Cardiac muscle cell (in vitro differentiated cells and primary cell): ENCODE results near the gene SEC22C. TPM values are rescaled to one million over a fixed set of nuclear protein-coding genes. Genes with fewer than 3 reads are reported as not detected.
"Not testable (repeated sequence)": the region's sequence is repeated elsewhere in the genome, so short reads cannot be mapped to it uniquely, and the experiment has no call there.

Experiments used
- DNase-seq, 2 donors: peaks; one replicate each; pipeline versions ENCODE4 v3.0.0 to v3.0.0-alpha.2; 2010 to 2017; ENCODE audit warnings: low read depth in 1 of 2, low spot score in 1 of 2
- H3K27ac ChIP-seq: fragments of 200-600 bp; sonication (generic); 2 replicates; pipeline ENCODE4 v1.5.1; 2016
- H3K27me3 ChIP-seq: fragments of 200-600 bp; sonication (generic); 2 replicates; pipeline ENCODE4 v1.6.0; 2016; ENCODE audit warnings: control low read depth
- H3K36me3 ChIP-seq: fragments of 200-600 bp; sonication (generic); 2 replicates; pipeline ENCODE4 v1.5.1; 2016; ENCODE audit warnings: control low read depth
- H3K4me1 ChIP-seq: fragments of 200-600 bp; sonication (generic); 2 replicates; pipeline ENCODE4 v1.8.1; 2017; ENCODE audit warnings: low read depth, mild to moderate bottlenecking, mixed run types
- H3K4me3 ChIP-seq: fragments of 200-600 bp; sonication (generic); 2 replicates; pipeline ENCODE4 v1.5.1; 2016; ENCODE audit warnings: mild to moderate bottlenecking
- H3K9me3 ChIP-seq: fragments of 200-600 bp; sonication (generic); 2 replicates; pipeline ENCODE4 v1.5.1; 2017; ENCODE audit warnings: low read depth, mild to moderate bottlenecking, control low read depth
- polyA plus RNA-seq: library from polyadenylated mRNA; unstranded; fragments of >200 nt; fragmentation: Nextera tagmentation; extraction: Ambion mirVana; gene quantifications from 2 replicates; pipeline ENCODE4 v1.2.1, GENCODE V29; 2016
- total RNA-seq: library from RNA; depleted of rRNA; stranded (reverse); fragments of >200 nt; gene quantifications from 2 replicates; pipeline ENCODE4 v1.2.3, GENCODE V29; 2016
- TF ChIP-seq, protein P1 (sequence below): IDR thresholded peaks from 2 replicates; pipeline ENCODE4 v1.5.1; 2012; ENCODE audit warnings: low read depth, mild to moderate bottlenecking, low read length

SEC22C gene
- total and polyA plus RNA-seq, 2 experiments from 2014 or later = 30.9 to 31.6 TPM

DNA sequence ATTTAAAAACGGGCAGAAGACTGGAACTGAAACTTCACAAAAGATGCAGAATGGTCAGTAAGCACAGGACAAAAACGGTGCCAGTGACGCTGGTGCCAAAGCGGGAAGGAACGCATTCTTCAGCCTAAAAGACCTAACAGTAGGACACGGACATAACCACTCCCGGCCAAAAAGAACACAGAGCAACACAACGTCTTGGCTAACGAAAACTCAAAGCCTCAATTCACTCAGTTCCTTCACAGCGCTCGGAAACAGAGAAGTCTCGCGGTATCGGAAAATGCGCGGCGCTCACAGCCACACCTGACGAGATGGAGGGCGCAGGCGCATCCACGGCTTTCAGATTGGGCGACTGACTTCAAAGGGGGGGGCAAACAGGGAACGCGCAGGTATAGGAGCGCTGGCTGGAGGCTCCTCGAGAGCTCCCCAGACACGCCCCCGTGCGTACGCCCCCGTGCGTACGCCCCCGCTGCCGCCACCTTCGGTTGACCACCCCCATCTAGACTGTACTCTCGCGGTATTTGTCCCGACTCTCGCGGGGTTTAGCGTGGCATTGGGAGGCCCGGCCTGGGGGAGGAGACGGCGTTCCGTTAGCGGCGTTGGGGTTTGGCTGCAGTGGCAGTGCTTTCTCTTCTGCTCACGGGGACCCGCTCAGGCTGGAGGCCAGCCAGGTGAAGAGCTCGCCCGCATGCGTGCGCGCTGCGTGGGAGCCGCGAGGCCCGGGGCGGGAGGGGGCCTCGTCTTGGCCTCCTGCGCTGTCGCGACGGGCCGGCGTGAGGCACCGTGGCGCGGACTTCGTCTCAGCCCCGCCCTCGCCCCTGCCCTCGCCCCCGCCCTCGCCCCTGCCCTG lies 18.6 kb upstream of the SEC22C start, which contains the start of gene NKTR:
Gene NKTR, plus strand, starts transcription at position 576 of the 847 bp plus-strand sequence. CDS start 321 bp downstream, outside the sequence.
- peaks cover 11% of the 10 kb centered on the region for H3K4me1 ChIP-seq
- H3K27ac ChIP-seq = peak within 1 kb of the TSS; percentile 97
- no peaks in the 10 kb centered on the region for H3K36me3 ChIP-seq
- no peaks in the 10 kb centered on the region for H3K9me3 ChIP-seq
- H3K4me3 ChIP-seq = peak within 1 kb of the TSS; percentile 71
- TF ChIP-seq, protein P1, sequence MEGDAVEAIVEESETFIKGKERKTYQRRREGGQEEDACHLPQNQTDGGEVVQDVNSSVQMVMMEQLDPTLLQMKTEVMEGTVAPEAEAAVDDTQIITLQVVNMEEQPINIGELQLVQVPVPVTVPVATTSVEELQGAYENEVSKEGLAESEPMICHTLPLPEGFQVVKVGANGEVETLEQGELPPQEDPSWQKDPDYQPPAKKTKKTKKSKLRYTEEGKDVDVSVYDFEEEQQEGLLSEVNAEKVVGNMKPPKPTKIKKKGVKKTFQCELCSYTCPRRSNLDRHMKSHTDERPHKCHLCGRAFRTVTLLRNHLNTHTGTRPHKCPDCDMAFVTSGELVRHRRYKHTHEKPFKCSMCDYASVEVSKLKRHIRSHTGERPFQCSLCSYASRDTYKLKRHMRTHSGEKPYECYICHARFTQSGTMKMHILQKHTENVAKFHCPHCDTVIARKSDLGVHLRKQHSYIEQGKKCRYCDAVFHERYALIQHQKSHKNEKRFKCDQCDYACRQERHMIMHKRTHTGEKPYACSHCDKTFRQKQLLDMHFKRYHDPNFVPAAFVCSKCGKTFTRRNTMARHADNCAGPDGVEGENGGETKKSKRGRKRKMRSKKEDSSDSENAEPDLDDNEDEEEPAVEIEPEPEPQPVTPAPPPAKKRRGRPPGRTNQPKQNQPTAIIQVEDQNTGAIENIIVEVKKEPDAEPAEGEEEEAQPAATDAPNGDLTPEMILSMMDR = no peak
- no peaks in the 10 kb centered on the region for H3K27me3 ChIP-seq
- peak; percentile 99 for DNase-seq

DNA sequence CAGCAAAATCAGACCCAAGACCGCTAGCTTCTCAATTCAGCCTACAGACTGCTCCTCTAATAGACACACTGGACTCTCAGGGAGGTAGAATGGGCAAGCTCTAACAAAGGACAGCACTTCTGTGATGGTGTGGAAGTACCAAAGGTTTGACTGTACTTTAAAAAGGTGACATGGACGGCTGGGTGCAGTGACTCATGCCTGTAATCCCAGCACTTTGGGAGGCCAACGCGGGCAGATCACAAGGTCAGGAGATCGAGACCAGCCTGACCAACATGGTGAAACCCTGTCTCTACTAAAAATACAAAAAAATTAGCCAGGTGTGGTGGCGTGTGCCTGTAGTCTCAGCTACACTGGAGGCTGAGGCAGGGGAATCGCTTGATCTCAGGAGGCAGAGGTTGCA lies 15.3 kb upstream of the SEC22C start:
- DNase-seq, H3K9me3 ChIP-seq, H3K4me3 ChIP-seq, H3K36me3 ChIP-seq, H3K4me1 ChIP-seq, H3K27me3 ChIP-seq, H3K27ac ChIP-seq: not testable (repeated sequence)

DNA sequence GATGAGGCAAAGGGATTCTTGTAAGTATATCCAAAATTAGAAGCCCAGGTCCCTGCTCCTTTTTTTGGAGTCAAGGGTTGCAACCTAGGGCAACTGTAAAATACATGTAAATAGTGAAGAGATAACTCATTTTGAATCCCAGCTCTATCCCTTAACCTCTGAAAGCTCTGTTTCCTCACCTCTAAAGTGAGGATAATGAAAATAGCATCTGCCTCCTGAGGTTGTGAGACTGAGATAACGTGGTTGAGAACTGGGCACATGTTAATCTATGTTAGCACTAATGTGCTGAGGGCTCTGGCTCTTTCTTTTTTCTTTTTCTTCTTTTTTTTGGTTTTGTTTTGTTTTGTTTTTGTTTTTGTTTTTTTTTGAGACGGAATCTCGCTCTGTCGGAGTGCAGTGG lies 13.9 kb upstream of the SEC22C start:
- no peak for DNase-seq
- Histone ChIP-seq H3K4me1 (no peaks in the 10 kb centered on the region), H3K27ac (no peak overlapping the region), H3K4me3 (no peak overlapping the region), H3K36me3 (peaks cover 7% of the 10 kb centered on the region), H3K27me3 (no peaks in the 10 kb centered on the region), H3K9me3 (no peaks in the 10 kb centered on the region)
- TF ChIP-seq, protein P1 = no peak

DNA sequence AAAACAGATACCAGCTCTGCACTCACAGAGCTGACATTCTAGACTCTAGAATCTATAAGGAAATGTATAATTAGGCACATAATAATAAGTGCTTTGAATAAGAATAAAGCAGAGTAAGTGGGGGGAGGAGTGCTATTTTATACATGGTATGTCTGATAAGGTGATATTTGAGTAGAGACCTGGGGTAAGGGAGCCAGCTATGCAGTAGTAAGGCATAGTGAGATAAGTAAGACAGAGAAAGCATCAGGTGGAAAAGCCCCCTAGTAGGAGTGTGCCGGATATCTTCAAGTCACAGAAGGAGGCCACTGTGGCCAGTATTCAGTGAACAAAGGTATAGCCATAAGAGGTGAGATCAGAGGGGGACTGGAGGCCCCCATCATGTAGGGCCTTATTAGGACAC lies 11.9 kb upstream of the SEC22C start:
- Histone ChIP-seq H3K27ac (no peak overlapping the region), H3K4me1 (no peaks in the 10 kb centered on the region), H3K4me3 (no peak overlapping the region), H3K9me3 (no peaks in the 10 kb centered on the region), H3K27me3 (no peaks in the 10 kb centered on the region), H3K36me3 (peaks cover 7% of the 10 kb centered on the region)
- DNase-seq = no peak
- TF ChIP-seq, protein P1 = no peak

DNA sequence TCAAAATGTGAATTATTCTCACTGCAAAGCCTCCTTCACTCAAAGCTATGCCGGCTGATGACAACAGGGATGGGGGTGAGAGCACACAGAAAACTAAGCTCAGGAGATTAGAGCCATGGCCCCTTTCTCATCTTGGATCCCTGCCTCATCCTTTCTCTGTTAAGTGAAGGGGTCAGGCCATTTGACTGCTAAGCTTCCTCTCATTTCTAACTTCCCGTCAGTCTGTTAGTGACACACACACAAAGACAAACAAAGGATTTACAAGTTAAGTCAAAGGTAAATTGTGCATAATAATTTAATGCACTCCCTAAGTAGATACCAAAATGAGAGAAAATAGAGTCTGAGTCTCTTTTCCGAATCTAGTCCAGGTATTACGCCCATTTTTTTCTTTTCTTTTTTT lies 10.0 kb upstream of the SEC22C start:
- Histone ChIP-seq H3K9me3 (no peaks in the 10 kb centered on the region), H3K36me3 (peaks cover 7% of the 10 kb centered on the region), H3K4me3 (no peak overlapping the region), H3K27ac (no peak overlapping the region), H3K4me1 (no peaks in the 10 kb centered on the region), H3K27me3 (no peaks in the 10 kb centered on the region)
- no peak for DNase-seq
- TF ChIP-seq, protein P1 = no peak
